ENCODE measurements around the gene SLC17A3.

Gene SLC17A3

DNA sequence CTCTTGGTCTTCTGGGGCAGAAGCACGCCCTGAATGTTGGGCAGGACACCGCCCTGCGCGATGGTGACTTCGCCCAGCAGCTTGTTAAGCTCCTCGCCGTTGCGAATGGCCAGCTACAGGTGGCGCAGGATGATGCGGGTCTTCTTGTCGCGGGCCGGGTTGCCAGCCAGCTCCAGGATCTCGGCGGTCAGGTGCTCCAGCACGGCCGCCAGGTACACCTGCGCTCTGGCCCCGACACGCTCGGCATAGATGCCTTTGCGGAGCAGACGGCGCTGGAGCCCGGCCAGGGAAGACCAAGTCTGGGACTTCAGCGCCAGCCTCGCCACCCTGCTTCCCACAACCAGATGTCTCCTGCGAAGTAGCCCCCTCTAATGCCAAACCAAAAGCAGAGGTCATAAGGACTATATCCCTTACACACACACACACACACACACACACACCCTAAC is 8.0 kb upstream of the SLC17A3 start:
- DNase-seq (ENCODE audit: extremely low read depth, low read depth), result no peak
- no peak overlapping the region for H3K4me3 ChIP-seq (replicated peaks; ENCODE audit: low read depth, low read length)
- TF ChIP-seq, protein P1, sequence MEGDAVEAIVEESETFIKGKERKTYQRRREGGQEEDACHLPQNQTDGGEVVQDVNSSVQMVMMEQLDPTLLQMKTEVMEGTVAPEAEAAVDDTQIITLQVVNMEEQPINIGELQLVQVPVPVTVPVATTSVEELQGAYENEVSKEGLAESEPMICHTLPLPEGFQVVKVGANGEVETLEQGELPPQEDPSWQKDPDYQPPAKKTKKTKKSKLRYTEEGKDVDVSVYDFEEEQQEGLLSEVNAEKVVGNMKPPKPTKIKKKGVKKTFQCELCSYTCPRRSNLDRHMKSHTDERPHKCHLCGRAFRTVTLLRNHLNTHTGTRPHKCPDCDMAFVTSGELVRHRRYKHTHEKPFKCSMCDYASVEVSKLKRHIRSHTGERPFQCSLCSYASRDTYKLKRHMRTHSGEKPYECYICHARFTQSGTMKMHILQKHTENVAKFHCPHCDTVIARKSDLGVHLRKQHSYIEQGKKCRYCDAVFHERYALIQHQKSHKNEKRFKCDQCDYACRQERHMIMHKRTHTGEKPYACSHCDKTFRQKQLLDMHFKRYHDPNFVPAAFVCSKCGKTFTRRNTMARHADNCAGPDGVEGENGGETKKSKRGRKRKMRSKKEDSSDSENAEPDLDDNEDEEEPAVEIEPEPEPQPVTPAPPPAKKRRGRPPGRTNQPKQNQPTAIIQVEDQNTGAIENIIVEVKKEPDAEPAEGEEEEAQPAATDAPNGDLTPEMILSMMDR (IDR thresholded peaks at IDR 0.05; ENCODE audit: low read depth, low read length, missing control alignments), result no peak

DNA sequence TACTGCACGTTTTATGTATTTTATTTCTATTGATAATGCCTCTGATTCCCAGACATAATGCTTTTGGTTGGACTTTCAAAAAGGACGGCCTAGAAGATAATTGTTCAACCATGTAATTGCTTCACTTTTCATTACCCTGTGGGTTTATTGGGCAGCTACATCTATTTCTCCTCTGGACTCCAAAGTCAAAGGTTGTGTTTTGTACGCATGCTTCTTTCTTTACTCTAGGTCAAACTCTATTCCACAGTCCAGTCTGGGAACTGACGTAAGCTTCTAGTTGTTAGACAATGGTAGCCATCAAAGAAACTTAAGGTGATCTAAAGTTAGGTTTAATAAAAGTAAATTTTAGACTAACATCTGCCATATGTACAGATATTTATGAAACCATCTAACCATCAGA is 6.6 kb upstream of the SLC17A3 start:
- TF ChIP-seq, protein P1 (IDR thresholded peaks at IDR 0.05; ENCODE audit: low read depth, low read length, missing control alignments), result no peak
- DNase-seq (ENCODE audit: extremely low read depth, low read depth), result no peak
- H3K4me3 ChIP-seq (replicated peaks; ENCODE audit: low read depth, low read length), result no peak overlapping the region

DNA sequence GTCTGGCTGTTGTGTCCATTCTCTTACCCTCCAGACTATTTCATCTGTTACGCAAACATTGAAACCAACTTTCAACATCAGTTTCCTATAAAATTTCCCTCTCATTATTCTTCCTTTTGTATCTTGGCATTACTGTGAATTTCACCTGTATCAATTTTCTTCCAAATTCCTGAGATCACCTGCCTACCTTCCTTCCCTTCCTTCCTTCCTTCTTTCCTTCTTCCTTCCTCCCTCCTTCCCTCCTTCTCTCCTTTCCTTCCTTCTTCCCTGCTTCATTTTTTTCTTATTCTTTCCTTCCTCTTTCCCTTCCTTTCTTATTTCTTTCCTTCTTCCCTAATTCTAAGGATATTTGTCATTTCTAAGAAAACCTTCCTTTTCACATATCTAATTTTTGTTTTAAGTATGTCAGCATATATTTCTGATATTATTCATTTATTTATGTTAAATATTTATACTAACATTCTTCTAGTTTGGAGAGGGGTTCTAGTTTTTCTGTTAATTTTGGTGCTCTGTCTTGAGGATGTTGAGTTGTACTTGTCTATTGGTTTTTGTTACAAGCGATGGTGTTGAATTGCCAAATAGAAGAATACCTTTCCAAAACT is 4.8 kb upstream of the SLC17A3 start:
- TF ChIP-seq, protein P1 (IDR thresholded peaks at IDR 0.05; ENCODE audit: low read depth, low read length, missing control alignments), result no peak
- no peak for DNase-seq (ENCODE audit: extremely low read depth, low read depth)
- no peak overlapping the region for H3K4me3 ChIP-seq (replicated peaks; ENCODE audit: low read depth, low read length)

DNA sequence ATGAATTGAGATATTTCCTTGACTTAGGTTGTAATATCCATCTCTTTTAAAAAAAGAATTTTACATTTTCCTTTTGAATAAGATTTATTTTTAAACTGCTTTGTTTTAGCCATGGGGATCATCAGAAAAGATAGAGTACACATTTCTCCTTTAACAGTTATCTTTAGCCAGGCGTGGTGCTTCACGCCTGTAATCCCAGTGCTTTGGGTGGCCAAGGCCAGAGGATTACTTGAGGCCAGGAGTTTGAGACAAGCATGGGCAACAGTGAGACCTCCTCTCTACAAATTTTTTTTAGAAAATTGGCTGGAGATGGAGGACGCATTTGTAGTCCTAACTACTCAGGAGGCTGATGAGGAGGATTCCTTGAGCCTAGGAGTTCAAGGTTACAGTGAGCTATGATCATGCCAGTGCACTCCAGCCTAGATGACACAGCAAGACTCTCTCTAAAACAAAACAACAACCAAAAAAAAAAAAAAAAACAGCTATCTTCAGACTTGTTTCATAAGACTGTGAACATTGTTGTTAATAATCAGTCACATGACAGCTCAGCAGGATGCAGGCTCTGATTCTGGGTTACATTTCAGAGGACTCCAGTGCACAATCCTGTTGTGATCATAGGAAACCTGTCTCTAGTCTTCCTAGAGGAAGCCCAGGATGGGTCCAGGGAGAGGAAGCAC is 2.0 kb upstream of the SLC17A3 start:
- TF ChIP-seq, protein P1 (IDR thresholded peaks at IDR 0.05; ENCODE audit: low read depth, low read length, missing control alignments), result no peak
- DNase-seq (ENCODE audit: extremely low read depth, low read depth), result no peak

DNA sequence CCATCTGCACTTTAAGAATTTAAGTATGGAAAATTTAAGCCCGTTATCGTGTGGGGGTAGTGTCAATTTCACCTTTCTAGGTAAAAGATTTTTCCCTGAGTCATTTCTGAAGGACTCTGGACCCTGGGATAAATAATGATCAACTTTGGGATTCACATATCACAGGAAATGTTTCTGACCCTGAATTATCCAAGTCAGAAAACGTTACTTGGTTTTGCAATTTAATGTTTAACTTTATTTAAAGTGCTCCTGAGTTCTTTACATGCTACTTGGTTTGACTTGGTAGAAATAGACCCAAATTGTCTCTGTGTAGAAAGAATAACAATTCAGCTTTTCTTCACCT is 1.5 kb upstream of the SLC17A3 start:
- DNase-seq (ENCODE audit: extremely low read depth, low read depth), result no peak
- TF ChIP-seq, protein P1 (IDR thresholded peaks at IDR 0.05; ENCODE audit: low read depth, low read length, missing control alignments), result no peak
- H3K4me3 ChIP-seq (replicated peaks; ENCODE audit: low read depth, low read length), result no peak overlapping the region

More for the DNA sequence above, 2.0 kb upstream of the SLC17A3 start:
- H3K4me3 ChIP-seq (replicated peaks; ENCODE audit: low read depth, low read length), result no peak overlapping the region

DNA sequence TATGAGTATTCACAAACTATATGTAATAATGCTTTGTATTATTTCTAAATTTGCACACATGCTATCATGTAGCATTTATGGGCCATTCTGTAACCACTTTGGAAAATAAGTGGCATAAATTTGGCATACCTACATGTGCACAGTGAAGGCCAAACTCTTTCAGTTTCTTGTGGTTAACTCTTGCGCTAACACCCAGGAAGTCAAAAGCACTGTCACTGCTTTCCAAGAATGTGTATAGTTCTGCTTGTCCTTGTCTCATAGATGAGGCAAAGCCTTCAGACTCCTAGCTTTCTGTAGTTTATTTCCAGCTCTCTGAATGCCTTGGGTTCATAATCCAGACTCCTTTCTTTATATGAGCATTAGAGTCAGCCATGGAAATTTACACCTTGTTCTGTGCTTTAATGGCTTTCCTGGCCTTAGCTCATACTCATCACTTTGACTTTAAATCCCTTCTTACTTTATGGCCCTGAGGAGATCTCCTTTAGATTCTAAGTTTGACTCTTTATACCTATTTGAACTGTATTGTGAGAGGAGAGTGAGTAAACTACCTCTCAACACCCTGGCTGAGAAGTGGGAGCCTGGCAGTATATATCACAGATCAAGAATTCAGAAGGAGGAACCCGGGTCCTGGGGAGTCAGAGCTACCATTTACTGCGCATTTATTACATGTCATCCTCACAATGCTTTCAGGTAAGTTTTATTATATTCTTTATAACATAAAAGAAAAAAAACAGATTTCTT is 949 bp upstream of the SLC17A3 start:
- no peak for DNase-seq (ENCODE audit: extremely low read depth, low read depth)
- TF ChIP-seq, protein P1 (IDR thresholded peaks at IDR 0.05; ENCODE audit: low read depth, low read length, missing control alignments), result no peak

More for the DNA sequence above, 949 bp upstream of the SLC17A3 start:
- H3K4me3 ChIP-seq (replicated peaks; ENCODE audit: low read depth, low read length), result no peak overlapping the region
